Measurements from ENCODE around the gene IFT20. TPM values are rescaled to one million over a fixed set of nuclear protein-coding genes. Genes with fewer than 3 reads are reported as not detected.

Gene IFT20
- total and polyA plus RNA-seq, 9 of the 15 experiments (the other 6 are each of a cell fraction or from before 2014, with no cell fraction given): 11.2 to 38.6 (median 20.1) TPM

- TF ChIP-seq ZBTB40 (IDR thresholded peaks at IDR 0.05) (peak; percentile 98), ZBTB40 (CRISPR knock-in tag; IDR thresholded peaks at IDR 0.05) (no peak), TCF3 (CRISPR knock-in tag; IDR thresholded peaks at IDR 0.05) (no peak), FOXJ3 (CRISPR knock-in tag; IDR thresholded peaks at IDR 0.05) (peak; percentile 84), ZSCAN32 (CRISPR knock-in tag; IDR thresholded peaks at IDR 0.05) (0 out of 2 replicates have a peak, but pooled peaks have one; percentile 14), SMAD3 (CRISPR knock-in tag; conservative IDR thresholded peaks at IDR 0.05) (peak; percentile 84), SNIP1 (IDR thresholded peaks at IDR 0.05; ENCODE audit: low read depth) (no peak), POLR2G (IDR thresholded peaks at IDR 0.05; ENCODE audit: low read depth, low read length) (peak; percentile 91), ZNF384 (IDR thresholded peaks at IDR 0.05; ENCODE audit: low read depth, low read length) (peak; percentile 7; the same call in 1 of the 2 replicates), NKRF (IDR thresholded peaks at IDR 0.05; ENCODE audit: borderline replicate concordance) (peak; percentile 62), HDAC1 (IDR thresholded peaks at IDR 0.05) (peak in 1 of 2 experiments; percentile 84; a peak in 2 of 4 replicates)
- TF ChIP-seq, protein P1, sequence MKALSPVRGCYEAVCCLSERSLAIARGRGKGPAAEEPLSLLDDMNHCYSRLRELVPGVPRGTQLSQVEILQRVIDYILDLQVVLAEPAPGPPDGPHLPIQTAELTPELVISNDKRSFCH (CRISPR knock-in tag; IDR thresholded peaks at IDR 0.05): no peak
- TF ChIP-seq, protein P1 (tag; IDR thresholded peaks at IDR 0.05): peak; percentile 39; the same call in 1 of the 2 replicates
- TF ChIP-seq, protein P2, sequence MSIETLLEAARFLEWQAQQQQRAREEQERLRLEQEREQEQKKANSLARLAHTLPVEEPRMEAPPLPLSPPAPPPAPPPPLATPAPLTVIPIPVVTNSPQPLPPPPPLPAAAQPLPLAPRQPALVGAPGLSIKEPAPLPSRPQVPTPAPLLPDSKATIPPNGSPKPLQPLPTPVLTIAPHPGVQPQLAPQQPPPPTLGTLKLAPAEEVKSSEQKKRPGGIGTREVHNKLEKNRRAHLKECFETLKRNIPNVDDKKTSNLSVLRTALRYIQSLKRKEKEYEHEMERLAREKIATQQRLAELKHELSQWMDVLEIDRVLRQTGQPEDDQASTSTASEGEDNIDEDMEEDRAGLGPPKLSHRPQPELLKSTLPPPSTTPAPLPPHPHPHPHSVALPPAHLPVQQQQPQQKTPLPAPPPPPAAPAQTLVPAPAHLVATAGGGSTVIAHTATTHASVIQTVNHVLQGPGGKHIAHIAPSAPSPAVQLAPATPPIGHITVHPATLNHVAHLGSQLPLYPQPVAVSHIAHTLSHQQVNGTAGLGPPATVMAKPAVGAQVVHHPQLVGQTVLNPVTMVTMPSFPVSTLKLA (conservative IDR thresholded peaks at IDR 0.05): peak; percentile 84 to 95
These were observed at the start of gene IFT20, which contains the start of gene TNFAIP1 (continued) for GRCh38 chr17:28335201-28335958.

Data from K562 (cell line).